ENCODE results near the gene C2orf69.

The C2orf69 gene

DNA sequence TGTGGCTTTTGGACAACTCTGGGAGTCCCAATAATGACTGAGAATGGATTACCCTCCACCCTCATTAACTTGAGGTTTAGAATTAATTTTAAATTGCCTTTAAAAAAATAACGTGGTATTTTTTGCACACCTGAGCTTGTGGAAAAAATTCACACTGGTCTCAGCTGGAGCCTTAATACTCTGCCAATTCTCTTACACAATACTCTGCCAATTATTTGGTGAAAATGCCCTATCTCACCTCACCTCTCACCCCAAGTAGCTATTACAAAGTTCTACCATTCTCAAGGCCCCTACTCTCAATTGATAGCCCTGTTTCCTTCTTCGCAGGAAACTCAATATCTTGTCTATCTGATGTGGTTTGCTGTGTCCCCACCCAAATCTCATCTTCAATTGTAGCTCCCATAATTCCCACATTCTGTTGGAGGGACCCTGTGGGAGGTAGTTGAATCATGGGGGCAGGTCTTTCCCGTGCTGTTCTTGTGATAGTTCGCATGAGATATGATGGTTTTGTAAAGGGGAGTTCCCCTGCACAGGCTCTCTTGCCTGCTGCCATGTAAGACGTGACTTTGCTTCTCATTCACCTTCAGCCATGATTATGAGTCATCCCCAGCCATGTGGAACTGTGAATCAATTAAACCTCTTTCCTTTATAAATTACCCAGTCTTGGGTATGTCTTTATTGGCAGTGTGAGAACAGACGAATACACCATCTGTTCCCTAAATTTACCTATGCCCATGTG, 27.4 kb upstream of the C2orf69 start:
- no peak for DNase-seq (ENCODE audit: low read depth)
- TF ChIP-seq POLR2A (IDR thresholded peaks at IDR 0.05; ENCODE audit: extremely low read depth, insufficient read length) (no peak), MYC (IDR thresholded peaks at IDR 0.05; ENCODE audit: low read depth, low read length) (no peak)
- TF ChIP-seq, protein P1, sequence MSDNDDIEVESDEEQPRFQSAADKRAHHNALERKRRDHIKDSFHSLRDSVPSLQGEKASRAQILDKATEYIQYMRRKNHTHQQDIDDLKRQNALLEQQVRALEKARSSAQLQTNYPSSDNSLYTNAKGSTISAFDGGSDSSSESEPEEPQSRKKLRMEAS (IDR thresholded peaks at IDR 0.05; ENCODE audit: low read depth, low read length): no peak
- TF ChIP-seq, protein P2, sequence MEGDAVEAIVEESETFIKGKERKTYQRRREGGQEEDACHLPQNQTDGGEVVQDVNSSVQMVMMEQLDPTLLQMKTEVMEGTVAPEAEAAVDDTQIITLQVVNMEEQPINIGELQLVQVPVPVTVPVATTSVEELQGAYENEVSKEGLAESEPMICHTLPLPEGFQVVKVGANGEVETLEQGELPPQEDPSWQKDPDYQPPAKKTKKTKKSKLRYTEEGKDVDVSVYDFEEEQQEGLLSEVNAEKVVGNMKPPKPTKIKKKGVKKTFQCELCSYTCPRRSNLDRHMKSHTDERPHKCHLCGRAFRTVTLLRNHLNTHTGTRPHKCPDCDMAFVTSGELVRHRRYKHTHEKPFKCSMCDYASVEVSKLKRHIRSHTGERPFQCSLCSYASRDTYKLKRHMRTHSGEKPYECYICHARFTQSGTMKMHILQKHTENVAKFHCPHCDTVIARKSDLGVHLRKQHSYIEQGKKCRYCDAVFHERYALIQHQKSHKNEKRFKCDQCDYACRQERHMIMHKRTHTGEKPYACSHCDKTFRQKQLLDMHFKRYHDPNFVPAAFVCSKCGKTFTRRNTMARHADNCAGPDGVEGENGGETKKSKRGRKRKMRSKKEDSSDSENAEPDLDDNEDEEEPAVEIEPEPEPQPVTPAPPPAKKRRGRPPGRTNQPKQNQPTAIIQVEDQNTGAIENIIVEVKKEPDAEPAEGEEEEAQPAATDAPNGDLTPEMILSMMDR (IDR thresholded peaks at IDR 0.05; ENCODE audit: low read depth, low read length): no peak
- H3K4me3 ChIP-seq (ENCODE audit: low read depth, low read length): no peak overlapping the region

DNA sequence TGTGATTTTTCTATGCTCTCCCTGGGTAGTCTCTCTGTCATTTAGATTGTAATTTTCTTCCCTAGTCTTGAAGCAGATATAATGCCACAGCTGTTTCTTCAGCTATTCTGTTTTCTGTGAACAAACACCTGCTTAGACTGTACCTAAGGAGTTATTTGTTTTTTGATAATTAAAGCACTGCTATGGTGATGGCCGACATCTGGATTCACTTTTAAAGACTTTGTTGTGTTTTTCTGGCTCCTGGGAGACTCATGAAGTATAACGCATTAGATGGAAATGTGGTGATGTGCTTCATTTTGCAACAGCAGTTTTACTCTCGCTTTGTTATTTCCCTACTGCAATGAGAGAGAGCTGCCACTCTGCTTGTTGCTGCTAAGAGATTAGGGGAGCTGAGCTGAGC, 15.7 kb upstream of the C2orf69 start:
- H3K4me3 ChIP-seq (ENCODE audit: low read depth, low read length): no peak overlapping the region
- DNase-seq (ENCODE audit: low read depth): no peak
- TF ChIP-seq, protein P2 (IDR thresholded peaks at IDR 0.05; ENCODE audit: low read depth, low read length): no peak
- TF ChIP-seq POLR2A (IDR thresholded peaks at IDR 0.05; ENCODE audit: extremely low read depth, insufficient read length): no peak
- no peak for TF ChIP-seq MYC (IDR thresholded peaks at IDR 0.05; ENCODE audit: low read depth, low read length)
- TF ChIP-seq, protein P1 (IDR thresholded peaks at IDR 0.05; ENCODE audit: low read depth, low read length): no peak

DNA sequence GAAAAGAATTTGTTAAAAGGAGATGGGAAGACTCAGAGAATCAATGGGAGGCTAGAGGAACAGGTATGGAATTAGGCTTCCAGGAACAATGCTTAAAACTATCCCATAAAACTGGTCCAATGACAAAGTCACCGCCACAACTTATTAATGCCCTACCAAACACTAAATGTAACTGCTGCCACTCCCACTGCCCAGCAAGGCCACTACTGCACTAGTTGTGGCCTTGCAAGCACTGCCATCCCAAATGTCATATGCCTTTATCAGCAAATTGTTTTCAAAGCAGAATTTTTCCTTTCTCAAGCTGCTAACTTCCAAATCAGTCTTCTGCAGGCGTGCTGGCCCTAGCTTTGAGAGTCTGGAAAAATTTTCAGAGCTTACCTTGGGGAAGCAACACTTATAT, 14.5 kb upstream of the C2orf69 start:
- no peak overlapping the region for H3K4me3 ChIP-seq (ENCODE audit: low read depth, low read length)
- DNase-seq (ENCODE audit: low read depth): no peak
- TF ChIP-seq, protein P1 (IDR thresholded peaks at IDR 0.05; ENCODE audit: low read depth, low read length): no peak
- TF ChIP-seq, protein P2 (IDR thresholded peaks at IDR 0.05; ENCODE audit: low read depth, low read length): no peak
- TF ChIP-seq MYC (IDR thresholded peaks at IDR 0.05; ENCODE audit: low read depth, low read length): no peak
- TF ChIP-seq POLR2A (IDR thresholded peaks at IDR 0.05; ENCODE audit: extremely low read depth, insufficient read length): no peak

DNA sequence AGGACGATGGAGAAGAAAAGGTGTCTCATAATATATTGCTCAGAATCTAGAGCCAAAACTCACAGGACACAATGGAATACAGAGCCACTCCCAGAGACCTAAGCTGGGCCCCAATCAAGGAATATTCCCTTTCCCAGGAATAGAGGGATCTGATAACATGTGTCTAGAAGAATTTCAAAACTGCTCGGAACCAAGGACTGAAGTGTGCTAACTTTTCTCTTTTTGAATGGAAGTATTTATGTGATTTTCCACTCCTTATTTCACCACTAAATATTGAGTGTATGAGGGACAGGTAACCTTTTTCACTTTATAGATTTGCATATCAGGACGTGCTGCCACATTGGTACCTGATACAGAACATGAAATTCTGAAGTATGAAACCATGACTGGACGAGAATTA, 9.2 kb upstream of the C2orf69 start:
- TF ChIP-seq, protein P1 (IDR thresholded peaks at IDR 0.05; ENCODE audit: low read depth, low read length): no peak
- no peak for TF ChIP-seq MYC (IDR thresholded peaks at IDR 0.05; ENCODE audit: low read depth, low read length)
- no peak for TF ChIP-seq POLR2A (IDR thresholded peaks at IDR 0.05; ENCODE audit: extremely low read depth, insufficient read length)
- TF ChIP-seq, protein P2 (IDR thresholded peaks at IDR 0.05; ENCODE audit: low read depth, low read length): no peak
- no peak overlapping the region for H3K4me3 ChIP-seq (ENCODE audit: low read depth, low read length)
- no peak for DNase-seq (ENCODE audit: low read depth)

DNA sequence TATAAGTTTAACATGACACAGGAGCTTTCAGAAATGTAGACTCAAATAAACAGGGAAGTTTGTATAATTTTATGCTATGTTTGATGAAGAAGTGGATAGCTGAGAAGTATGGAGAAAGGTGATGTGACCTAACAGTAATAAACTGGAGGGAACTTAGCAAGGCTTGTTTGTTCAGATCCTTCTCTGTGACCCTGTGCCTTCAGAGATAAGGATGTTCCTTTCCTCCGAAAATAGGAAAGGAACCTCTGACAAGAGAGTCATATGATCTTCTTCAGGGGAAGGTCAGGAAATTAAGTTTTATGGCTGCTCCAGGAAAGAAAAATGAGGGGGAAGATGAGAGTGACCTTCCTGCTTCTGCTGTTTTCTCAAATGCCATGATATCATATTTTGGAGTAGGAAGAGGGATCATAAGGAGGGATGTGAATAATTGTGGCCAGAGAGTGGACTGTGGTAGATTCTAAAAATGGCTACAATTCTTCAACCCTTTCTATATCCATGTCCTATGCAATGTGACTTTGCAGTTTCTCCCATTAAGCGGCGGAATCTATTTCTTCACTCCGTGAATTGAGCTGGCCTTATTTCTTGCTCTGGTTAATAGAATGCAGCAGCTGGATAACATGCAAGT, 8.5 kb upstream of the C2orf69 start:
- no peak overlapping the region for H3K4me3 ChIP-seq (ENCODE audit: low read depth, low read length)
- DNase-seq (ENCODE audit: low read depth): no peak

More for the DNA sequence above, 8.5 kb upstream of the C2orf69 start:
- TF ChIP-seq MYC (IDR thresholded peaks at IDR 0.05; ENCODE audit: low read depth, low read length) (no peak), POLR2A (IDR thresholded peaks at IDR 0.05; ENCODE audit: extremely low read depth, insufficient read length) (no peak)
- TF ChIP-seq, protein P2 (IDR thresholded peaks at IDR 0.05; ENCODE audit: low read depth, low read length): no peak
- TF ChIP-seq, protein P1 (IDR thresholded peaks at IDR 0.05; ENCODE audit: low read depth, low read length): no peak

All from NB4 (cell line).